ENCODE data around the gene WDR74. TPM values are rescaled to one million over a fixed set of nuclear protein-coding genes. Genes with fewer than 3 reads are reported as not detected.
"Not testable (repeated sequence)": the region's sequence is repeated elsewhere in the genome, so short reads cannot be mapped to it uniquely, and the experiment has no call there.

WDR74 gene
- total RNA-seq, 1 experiment from 2014 or later, result 44.0 TPM

- H3K79me2 ChIP-seq (ENCODE audit: low read length), result peaks cover 84% of the 10 kb centered on the region
- no peaks in the 10 kb centered on the region for H3K27me3 ChIP-seq (ENCODE audit: low read length)
- H3K36me3 ChIP-seq (ENCODE audit: insufficient read depth, low read length), result peaks cover 22% of the 10 kb centered on the region; the same call in 1 of the 2 replicates
- no peaks in the 10 kb centered on the region for H3K9me3 ChIP-seq (ENCODE audit: low read length)
- no peak overlapping the region for H2AFZ ChIP-seq (ENCODE audit: low read length)
- DNase-seq, result peak; percentile 34
- H3K27ac ChIP-seq (ENCODE audit: low read length), result no peak overlapping the region
- no peak overlapping the region for H3K9ac ChIP-seq (ENCODE audit: low read length)
- no peak overlapping the region for H3K4me2 ChIP-seq (ENCODE audit: low read depth, low read length, poor library complexity, severe bottlenecking)
- H3K4me3 ChIP-seq (ENCODE audit: low read length), result no peak overlapping the region
- peaks cover 12% of the 10 kb centered on the region; the same call in 1 of the 2 replicates for H4K20me1 ChIP-seq (ENCODE audit: insufficient read depth, low read depth, low read length)
- H3K9me2 ChIP-seq (replicated peaks; ENCODE audit: insufficient read depth, low read length), result no peaks in the 10 kb centered on the region
- H3K4me1 ChIP-seq (ENCODE audit: low read length), result peaks cover 28% of the 10 kb centered on the region
Measured at GRCh38 chr11:62865635-62866034, 26.2 kb upstream of the WDR74 start.

GRCh38 chr11:62863687-62864335 lies 24.4 kb upstream of the WDR74 start:
- Histone ChIP-seq H3K9ac (ENCODE audit: low read length) (no peak overlapping the region), H3K27me3 (ENCODE audit: low read length) (no peaks in the 10 kb centered on the region), H3K79me2 (ENCODE audit: low read length) (peaks cover 80% of the 10 kb centered on the region), H3K4me2 (ENCODE audit: low read depth, low read length, poor library complexity, severe bottlenecking) (no peak overlapping the region), H3K9me3 (ENCODE audit: low read length) (no peaks in the 10 kb centered on the region), H3K36me3 (ENCODE audit: insufficient read depth, low read length) (peaks cover 22% of the 10 kb centered on the region; the same call in 1 of the 2 replicates), H3K4me1 (ENCODE audit: low read length) (peaks cover 43% of the 10 kb centered on the region), H3K4me3 (ENCODE audit: low read length) (no peak overlapping the region), H4K20me1 (ENCODE audit: insufficient read depth, low read depth, low read length) (peaks cover 12% of the 10 kb centered on the region; the same call in 1 of the 2 replicates), H3K9me2 (replicated peaks; ENCODE audit: insufficient read depth, low read length) (no peaks in the 10 kb centered on the region), H3K27ac (ENCODE audit: low read length) (peak overlapping the region; percentile 85; the same call in 1 of the 2 replicates), H2AFZ (ENCODE audit: low read length) (no peak overlapping the region)
- DNase-seq, result peak; percentile 37

GRCh38 chr11:62861564-62862192 lies 22.3 kb upstream of the WDR74 start:
- H3K79me2 ChIP-seq (ENCODE audit: low read length), result peaks cover 84% of the 10 kb centered on the region
- H3K4me3 ChIP-seq (ENCODE audit: low read length), result peak overlapping the region; percentile 47
- H2AFZ ChIP-seq (ENCODE audit: low read length); H3K27me3 ChIP-seq (ENCODE audit: low read length); H3K9me2 ChIP-seq (replicated peaks; ENCODE audit: insufficient read depth, low read length); H3K9me3 ChIP-seq (ENCODE audit: low read length): not testable (repeated sequence)
- peak overlapping the region; percentile 66 for H3K4me2 ChIP-seq (ENCODE audit: low read depth, low read length, poor library complexity, severe bottlenecking)
- H3K9ac ChIP-seq (ENCODE audit: low read length), result peak overlapping the region; percentile 62
- peaks cover 21% of the 10 kb centered on the region; the same call in 1 of the 2 replicates for H3K36me3 ChIP-seq (ENCODE audit: insufficient read depth, low read length)
- H4K20me1 ChIP-seq (ENCODE audit: insufficient read depth, low read depth, low read length), result peaks cover 12% of the 10 kb centered on the region; the same call in 1 of the 2 replicates
- DNase-seq, result peak; percentile 69
- H3K27ac ChIP-seq (ENCODE audit: low read length), result peak overlapping the region; percentile 85
- H3K4me1 ChIP-seq (ENCODE audit: low read length), result peaks cover 57% of the 10 kb centered on the region

- Histone ChIP-seq H3K9ac (ENCODE audit: low read length) (peak overlapping the region; percentile 62), H4K20me1 (ENCODE audit: insufficient read depth, low read depth, low read length) (peaks cover 12% of the 10 kb centered on the region; the same call in 1 of the 2 replicates), H2AFZ (ENCODE audit: low read length) (no peak overlapping the region), H3K4me2 (ENCODE audit: low read depth, low read length, poor library complexity, severe bottlenecking) (peak overlapping the region; percentile 66), H3K4me1 (ENCODE audit: low read length) (peaks cover 62% of the 10 kb centered on the region), H3K4me3 (ENCODE audit: low read length) (peak overlapping the region; percentile 47), H3K79me2 (ENCODE audit: low read length) (peaks cover 84% of the 10 kb centered on the region), H3K9me3 (ENCODE audit: low read length) (no peaks in the 10 kb centered on the region), H3K36me3 (ENCODE audit: insufficient read depth, low read length) (peaks cover 16% of the 10 kb centered on the region; the same call in 1 of the 2 replicates), H3K9me2 (replicated peaks; ENCODE audit: insufficient read depth, low read length) (no peaks in the 10 kb centered on the region), H3K27me3 (ENCODE audit: low read length) (no peaks in the 10 kb centered on the region), H3K27ac (ENCODE audit: low read length) (peak overlapping the region; percentile 85)
- DNase-seq, result peak; percentile 44
Measured at GRCh38 chr11:62860835-62861563, 21.6 kb upstream of the WDR74 start.

- H3K4me3 ChIP-seq (ENCODE audit: low read length); H2AFZ ChIP-seq (ENCODE audit: low read length); H3K9ac ChIP-seq (ENCODE audit: low read length); H3K9me2 ChIP-seq (replicated peaks; ENCODE audit: insufficient read depth, low read length); H3K27me3 ChIP-seq (ENCODE audit: low read length); DNase-seq; H3K9me3 ChIP-seq (ENCODE audit: low read length); H3K27ac ChIP-seq (ENCODE audit: low read length): not testable (repeated sequence)
- H3K36me3 ChIP-seq (ENCODE audit: insufficient read depth, low read length), result peaks cover 25% of the 10 kb centered on the region
- H3K4me2 ChIP-seq (ENCODE audit: low read depth, low read length, poor library complexity, severe bottlenecking), result peak overlapping the region; percentile 27
- peaks cover 70% of the 10 kb centered on the region for H3K4me1 ChIP-seq (ENCODE audit: low read length)
- peaks cover 23% of the 10 kb centered on the region for H4K20me1 ChIP-seq (ENCODE audit: insufficient read depth, low read depth, low read length)
- H3K79me2 ChIP-seq (ENCODE audit: low read length), result peaks cover 83% of the 10 kb centered on the region
Measured at GRCh38 chr11:62859281-62859703, 19.9 kb upstream of the WDR74 start.

DNA sequence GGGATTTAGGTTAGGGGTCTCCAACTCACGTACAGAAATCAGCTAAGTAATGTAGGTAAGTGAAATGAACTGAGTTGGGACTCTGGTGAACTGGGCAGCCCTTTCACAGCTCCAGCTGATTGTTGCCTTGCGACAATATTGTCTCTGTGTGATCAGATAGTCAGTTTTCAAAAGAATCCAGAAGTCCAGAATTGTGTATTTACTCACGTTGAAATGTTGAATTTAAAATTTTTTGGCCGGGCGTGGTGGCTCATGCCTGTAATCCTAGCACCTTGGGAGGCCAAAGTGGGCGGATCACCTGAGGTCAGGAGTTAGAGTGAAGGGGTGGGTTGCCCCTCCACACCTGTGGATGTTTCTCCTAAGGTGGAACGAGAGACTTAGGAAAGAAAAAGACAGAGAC lies 18.8 kb upstream of the WDR74 start:
- Histone ChIP-seq H3K4me2 (ENCODE audit: low read depth, low read length, poor library complexity, severe bottlenecking) (peak overlapping the region; percentile 77), H3K36me3 (ENCODE audit: insufficient read depth, low read length) (peaks cover 26% of the 10 kb centered on the region), H3K27me3 (ENCODE audit: low read length) (no peaks in the 10 kb centered on the region), H3K9me2 (replicated peaks; ENCODE audit: insufficient read depth, low read length) (no peaks in the 10 kb centered on the region), H3K4me3 (ENCODE audit: low read length) (peak overlapping the region; percentile 85), H3K9ac (ENCODE audit: low read length) (peak overlapping the region; percentile 91), H3K79me2 (ENCODE audit: low read length) (peaks cover 80% of the 10 kb centered on the region), H3K4me1 (ENCODE audit: low read length) (peaks cover 78% of the 10 kb centered on the region), H3K9me3 (ENCODE audit: low read length) (no peaks in the 10 kb centered on the region), H4K20me1 (ENCODE audit: insufficient read depth, low read depth, low read length) (peaks cover 26% of the 10 kb centered on the region), H2AFZ (ENCODE audit: low read length) (no peak overlapping the region), H3K27ac (ENCODE audit: low read length) (peak overlapping the region; percentile 77)
- DNase-seq, result no peak

GRCh38 chr11:62857541-62857982 lies 18.2 kb upstream of the WDR74 start:
- H3K27ac ChIP-seq (ENCODE audit: low read length), result peak overlapping the region; percentile 77
- H3K4me2 ChIP-seq (ENCODE audit: low read depth, low read length, poor library complexity, severe bottlenecking), result peak overlapping the region; percentile 77
- no peaks in the 10 kb centered on the region for H3K9me3 ChIP-seq (ENCODE audit: low read length)
- H3K4me1 ChIP-seq (ENCODE audit: low read length), result peaks cover 78% of the 10 kb centered on the region
- H4K20me1 ChIP-seq (ENCODE audit: insufficient read depth, low read depth, low read length), result peaks cover 28% of the 10 kb centered on the region
- peaks cover 74% of the 10 kb centered on the region for H3K79me2 ChIP-seq (ENCODE audit: low read length)
- no peaks in the 10 kb centered on the region for H3K9me2 ChIP-seq (replicated peaks; ENCODE audit: insufficient read depth, low read length)
- H2AFZ ChIP-seq (ENCODE audit: low read length), result no peak overlapping the region
- no peaks in the 10 kb centered on the region for H3K27me3 ChIP-seq (ENCODE audit: low read length)
- peak; percentile 49 for DNase-seq
- H3K36me3 ChIP-seq (ENCODE audit: insufficient read depth, low read length), result peaks cover 30% of the 10 kb centered on the region
- H3K9ac ChIP-seq (ENCODE audit: low read length), result peak overlapping the region; percentile 91
- peak overlapping the region; percentile 85 for H3K4me3 ChIP-seq (ENCODE audit: low read length)

All from Karpas-422 (cell line).